HEK293 (cell line): Measurements from ENCODE around the gene ZNF18.

Experiments used
- AEBP2 ChIP-seq: fragments of 450-650 bp; formaldehyde crosslinking; IDR thresholded peaks from 2 replicates; pipeline ENCODE4 v1.5.1; 2016; ENCODE audit warnings: missing biosample characterization, missing genetic modification characterization, borderline replicate concordance
- CTCF ChIP-seq: fragments of 450-650 bp; formaldehyde crosslinking; IDR thresholded peaks from 2 replicates; pipeline ENCODE4 v1.5.1; 2016; ENCODE audit warnings: missing biosample characterization, missing genetic modification characterization
- PRDM10 ChIP-seq: fragments of 450-650 bp; formaldehyde crosslinking; IDR thresholded peaks from 2 replicates; pipeline ENCODE4 v1.5.1; 2016; ENCODE audit warnings: missing biosample characterization, missing genetic modification characterization
- TCF7L2 ChIP-seq: IDR thresholded peaks from 2 replicates; pipeline ENCODE4 v1.6.1; 2011; ENCODE audit warnings: low read depth, mild to moderate bottlenecking, inconsistent platforms, low read length, moderate library complexity, borderline replicate concordance
- ZBTB1 ChIP-seq: fragments of 450-650 bp; formaldehyde crosslinking; IDR thresholded peaks from 2 replicates; pipeline ENCODE4 v1.5.1; 2016; ENCODE audit warnings: missing biosample characterization, missing genetic modification characterization
- ZBTB7A ChIP-seq: fragments of 450-650 bp; formaldehyde crosslinking; IDR thresholded peaks from 2 replicates; pipeline ENCODE4 v1.5.1; 2016; ENCODE audit warnings: low read depth, missing biosample characterization, missing genetic modification characterization
- ZFHX2 ChIP-seq: fragments of 450-650 bp; formaldehyde crosslinking; conservative IDR thresholded peaks from 2 replicates; pipeline ENCODE4 v1.5.1; 2016; ENCODE audit warnings: missing biosample characterization, missing genetic modification characterization
- ZNF18 ChIP-seq: fragments of 450-650 bp; formaldehyde crosslinking; IDR thresholded peaks from 2 replicates; pipeline ENCODE4 v1.5.1; 2016; ENCODE audit warnings: missing biosample characterization, missing genetic modification characterization
- ZNF777 ChIP-seq: fragments of 450-650 bp; formaldehyde crosslinking; IDR thresholded peaks from 2 replicates; pipeline ENCODE4 v1.5.1; 2017; ENCODE audit warnings: missing biosample characterization, missing genetic modification characterization, borderline replicate concordance

- TF ChIP-seq AEBP2 = no peak
- no peak for TF ChIP-seq ZFHX2 (tag by site-specific recombination)
- TF ChIP-seq ZNF18 (tag by site-specific recombination) = no peak
- TF ChIP-seq CTCF = no peak
- TF ChIP-seq ZBTB1 = no peak
- TF ChIP-seq ZBTB7A = no peak
- no peak for TF ChIP-seq PRDM10 (tag by site-specific recombination)
- TF ChIP-seq ZNF777 (tag by site-specific recombination) = no peak
- no peak for TF ChIP-seq TCF7L2
These were observed 43.2 kb upstream of the ZNF18 start for GRCh38 chr17:12040478-12040877.
